ENCODE data around the gene PIP4K2A.

- TF ChIP-seq CTCF (IDR thresholded peaks at IDR 0.05) (no peak), EP300 (IDR thresholded peaks at IDR 0.05) (no peak), POLR2AphosphoS5 (IDR thresholded peaks at IDR 0.05) (no peak), POLR2A (IDR thresholded peaks at IDR 0.05) (no peak)
Measured at GRCh38 chr10:22750131-22750530, 35.8 kb upstream of the PIP4K2A start.
